Effector CD8-positive, alpha-beta T cell (primary cell): ENCODE results near the gene SLC25A44.
"Not testable (repeated sequence)": the region's sequence is repeated elsewhere in the genome, so short reads cannot be mapped to it uniquely, and the experiment has no call there.

ENCODE experiments used
- DNase-seq: peaks from one replicate; lab custom pipeline; 2025; lab: John Stamatoyannopoulos, UW

SLC25A44 gene

GRCh38 chr1:156163712-156164111, 30.2 kb upstream of the SLC25A44 start:
- DNase-seq, result no peak

GRCh38 chr1:156164125-156164831, 29.6 kb upstream of the SLC25A44 start:
- no peak for DNase-seq

- DNase-seq, result no peak
Measured at GRCh38 chr1:156165083-156165482, 28.8 kb upstream of the SLC25A44 start.

GRCh38 chr1:156167536-156167935, 26.4 kb upstream of the SLC25A44 start:
- no peak for DNase-seq

- DNase-seq, result no peak
Measured at GRCh38 chr1:156172696-156173470, 21.0 kb upstream of the SLC25A44 start.

GRCh38 chr1:156176610-156177210, 17.2 kb upstream of the SLC25A44 start:
- no peak for DNase-seq

- DNase-seq, result no peak
Measured at GRCh38 chr1:156177919-156178654, 15.8 kb upstream of the SLC25A44 start.

- no peak for DNase-seq
Measured at GRCh38 chr1:156180471-156180870, 13.4 kb upstream of the SLC25A44 start.

GRCh38 chr1:156181391-156181924, 12.4 kb upstream of the SLC25A44 start:
- DNase-seq, result not testable (repeated sequence)

- not testable (repeated sequence) for DNase-seq
Measured at GRCh38 chr1:156182010-156182779, 11.7 kb upstream of the SLC25A44 start.

GRCh38 chr1:156186347-156187177, 7.3 kb upstream of the SLC25A44 start:
- not testable (repeated sequence) for DNase-seq

- not testable (repeated sequence) for DNase-seq
Measured at GRCh38 chr1:156190265-156190664, 3.6 kb upstream of the SLC25A44 start.

GRCh38 chr1:156191292-156191964, 2.5 kb upstream of the SLC25A44 start:
- DNase-seq, result no peak

GRCh38 chr1:156193208-156193487, 756 bp upstream of the SLC25A44 start:
- no peak for DNase-seq

- DNase-seq, result no peak
Measured at GRCh38 chr1:156194300-156194652, 372 bp downstream of the SLC25A44 start.

GRCh38 chr1:156195853-156196252, 1.9 kb downstream of the SLC25A44 start:
- DNase-seq, result no peak

- DNase-seq, result no peak
Measured at GRCh38 chr1:156196445-156196844, 2.5 kb downstream of the SLC25A44 start.

GRCh38 chr1:156198831-156199349, 5.0 kb downstream of the SLC25A44 start:
- no peak for DNase-seq

- DNase-seq, result no peak
Measured at GRCh38 chr1:156200044-156200443, 6.1 kb downstream of the SLC25A44 start.

- DNase-seq, result no peak
Measured at GRCh38 chr1:156203331-156203730, 9.4 kb downstream of the SLC25A44 start.
